EH (cell line): ENCODE measurements around the gene SLC26A3.
"Not testable (repeated sequence)": the region's sequence is repeated elsewhere in the genome, so short reads cannot be mapped to it uniquely, and the experiment has no call there.

Experiments used
- DNase-seq: peaks from one replicate; pipeline ENCODE4 v3.0.0-alpha.2; 2015; ENCODE audit warnings: low read depth

The SLC26A3 gene

DNA sequence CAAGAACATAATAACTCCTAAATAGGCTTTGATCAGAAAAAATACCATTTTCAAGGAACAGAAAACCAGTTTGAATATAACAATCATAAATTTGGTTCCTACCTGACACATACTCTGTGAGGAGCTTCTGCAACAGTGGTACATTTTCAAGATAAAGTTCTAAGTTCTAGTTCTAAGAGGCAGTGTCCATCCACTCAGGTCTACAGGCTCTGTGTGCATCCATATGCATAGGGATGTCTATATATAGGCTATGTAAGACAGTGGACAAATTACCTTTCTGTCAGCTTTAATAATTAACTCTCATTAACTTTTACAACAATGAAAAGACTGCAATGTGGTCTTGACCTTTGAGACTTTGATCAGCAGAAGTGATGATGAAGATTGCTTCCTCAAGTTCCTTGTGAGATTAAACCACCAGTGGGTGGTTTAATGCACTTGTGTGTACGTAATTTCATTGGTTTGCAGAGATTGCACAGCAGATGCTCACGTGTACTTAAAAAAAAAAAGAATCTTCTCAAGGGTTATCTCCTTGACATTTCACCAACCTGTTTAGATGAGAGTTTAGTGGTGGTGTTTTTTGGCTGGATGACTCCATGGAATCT, at the start of gene SLC26A3:
SLC26A3 (minus strand) TSS at position 215 of the 602 bp plus-strand sequence. CDS start 8,714 bp downstream, outside the sequence.
- DNase-seq, result no peak

DNA sequence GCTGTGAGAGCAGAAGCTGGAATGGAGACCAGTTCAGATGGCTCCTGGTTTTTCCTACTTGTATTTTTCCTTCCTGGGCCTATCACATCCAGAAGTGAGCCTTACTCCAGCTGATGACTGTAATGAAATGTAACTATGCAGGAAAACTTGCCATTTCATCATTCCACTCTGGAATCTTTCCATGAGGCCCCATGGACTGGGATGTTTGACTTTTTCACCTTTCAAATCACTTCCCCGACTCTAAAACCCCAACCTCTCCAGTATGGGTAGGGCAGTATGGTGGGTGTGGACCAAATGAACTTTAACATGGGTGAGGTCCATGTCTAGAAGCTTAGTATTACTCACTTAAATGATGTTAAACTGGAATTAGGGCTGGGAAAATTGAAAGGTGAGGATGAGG, 47.6 kb upstream of the SLC26A3 start:
- DNase-seq, result peak; percentile 5

DNA sequence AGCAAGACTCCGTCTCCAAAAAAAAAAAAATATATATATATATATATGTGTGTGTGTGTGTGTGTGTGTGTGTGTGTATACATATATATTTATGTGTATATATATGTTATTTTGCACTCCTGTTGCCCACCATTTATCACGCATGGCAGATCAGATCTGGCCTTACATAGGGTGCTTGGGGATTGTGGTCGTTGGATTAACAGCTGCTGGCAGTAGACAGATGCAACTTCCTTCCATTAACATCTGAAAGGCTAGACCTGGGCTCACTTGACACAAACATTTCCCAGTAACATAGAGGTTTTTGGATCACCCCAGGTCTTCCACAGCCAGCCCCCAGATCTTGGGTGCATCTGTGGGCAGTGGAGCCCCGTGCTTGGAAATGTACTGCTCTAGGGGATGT, 47.2 kb upstream of the SLC26A3 start:
- no peak for DNase-seq

DNA sequence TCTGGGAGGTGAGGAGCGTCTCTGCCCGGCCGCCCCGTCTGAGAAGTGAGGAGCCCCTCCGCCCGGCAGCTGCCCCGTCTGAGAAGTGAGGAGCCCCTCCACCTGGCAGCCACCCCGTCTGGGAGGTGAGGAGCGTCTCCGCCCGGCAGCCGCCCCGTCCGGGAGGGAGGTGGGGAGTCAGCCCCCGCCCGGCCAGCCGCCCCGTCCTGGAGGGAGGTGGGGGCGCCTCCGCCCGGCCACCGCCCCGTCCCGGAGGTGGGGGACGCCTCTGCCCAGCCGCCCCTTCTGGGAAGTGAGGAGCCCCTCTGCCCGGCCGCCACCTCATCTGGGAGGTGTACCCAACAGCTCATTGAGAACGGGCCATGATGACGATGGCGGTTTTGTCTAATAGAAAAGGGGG, 45.2 kb upstream of the SLC26A3 start:
- DNase-seq, result not testable (repeated sequence)

DNA sequence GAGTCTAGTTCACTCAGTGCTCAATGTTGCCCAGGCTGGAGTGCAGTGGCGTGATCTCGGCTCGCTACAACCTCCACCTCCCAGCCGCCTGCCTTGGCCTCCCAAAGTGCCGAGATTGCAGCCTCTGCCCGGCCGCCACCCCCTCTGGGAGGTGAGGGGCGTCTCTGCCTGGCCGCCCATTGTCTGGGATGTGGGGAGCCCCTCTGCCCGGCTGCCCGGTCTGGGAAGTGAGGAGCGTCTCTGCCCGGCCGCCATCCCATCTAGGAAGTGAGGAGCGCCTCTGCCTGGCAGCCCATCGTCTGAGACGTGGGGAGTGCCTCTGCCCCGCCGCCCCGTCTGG, 44.8 kb upstream of the SLC26A3 start:
- DNase-seq, result not testable (repeated sequence)

DNA sequence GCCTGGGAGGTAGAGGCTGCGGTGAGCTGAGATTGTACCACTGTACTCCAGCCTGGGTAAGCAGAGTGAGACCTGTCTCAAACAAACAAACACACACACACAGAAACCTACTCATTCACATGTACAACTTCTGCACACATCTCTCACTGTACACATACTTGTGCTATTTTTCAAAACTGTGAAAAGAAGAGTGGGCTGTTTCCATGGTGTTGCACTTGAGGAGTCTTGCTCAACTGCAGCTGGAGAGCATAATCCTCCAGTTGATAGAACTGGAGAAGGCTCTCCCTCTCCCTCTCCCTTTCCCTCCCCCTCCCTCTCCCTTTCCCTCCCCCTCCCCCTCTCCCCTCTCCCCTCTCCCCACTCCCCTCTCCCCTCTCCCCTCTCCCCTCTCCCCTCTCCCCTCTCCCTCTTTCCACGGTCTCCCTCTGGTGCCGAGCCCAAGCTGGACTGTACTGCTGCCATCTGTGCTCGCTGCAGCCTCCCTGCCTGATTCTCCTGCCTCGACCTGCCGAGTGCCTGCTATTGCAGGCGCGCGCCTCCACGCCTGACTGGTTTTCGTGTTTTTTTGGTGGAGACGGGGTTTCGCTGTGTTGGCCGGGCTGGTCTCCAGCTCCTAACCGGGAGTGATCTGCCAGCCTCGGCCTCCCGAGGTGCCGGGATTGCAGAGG, 44.3 kb upstream of the SLC26A3 start:
- DNase-seq, result no peak

DNA sequence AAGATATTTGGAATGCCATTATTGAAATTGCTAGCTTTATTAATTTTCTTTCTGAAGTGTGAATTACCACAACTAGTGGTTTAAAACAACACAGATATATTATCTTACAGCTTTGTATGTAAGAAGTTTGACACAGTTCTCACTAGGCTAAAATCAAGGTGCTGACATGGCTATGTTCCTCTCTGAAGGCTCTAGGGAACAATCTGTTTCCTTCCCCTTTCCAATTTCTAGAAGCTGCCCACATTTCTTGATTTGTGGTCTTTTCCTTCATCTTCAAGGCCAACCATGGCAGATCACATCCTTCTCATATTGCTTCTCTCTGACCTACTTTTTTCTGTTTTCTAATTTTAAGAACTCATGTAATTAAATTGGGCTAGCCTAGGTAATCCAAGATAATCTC, 43.3 kb upstream of the SLC26A3 start:
- no peak for DNase-seq

DNA sequence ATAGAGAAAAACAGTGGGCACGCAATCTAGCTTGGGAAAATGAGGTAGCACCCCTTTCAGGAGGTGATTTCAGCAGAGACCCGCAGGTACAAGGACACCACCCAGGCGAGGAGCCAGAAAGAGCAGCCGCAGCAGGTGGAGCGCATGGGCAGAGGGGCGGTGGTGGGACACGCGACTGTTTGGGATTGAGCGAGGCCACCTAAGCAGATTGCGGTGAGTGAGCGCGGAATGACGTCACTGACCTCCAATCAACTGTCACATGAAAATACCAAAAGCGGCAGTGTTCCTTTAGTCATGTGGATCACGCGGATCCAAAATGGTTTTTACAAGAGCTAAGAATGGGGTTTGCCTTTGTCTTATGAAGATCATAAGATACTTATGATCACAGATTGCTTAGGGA, 40.2 kb upstream of the SLC26A3 start:
- no peak for DNase-seq

DNA sequence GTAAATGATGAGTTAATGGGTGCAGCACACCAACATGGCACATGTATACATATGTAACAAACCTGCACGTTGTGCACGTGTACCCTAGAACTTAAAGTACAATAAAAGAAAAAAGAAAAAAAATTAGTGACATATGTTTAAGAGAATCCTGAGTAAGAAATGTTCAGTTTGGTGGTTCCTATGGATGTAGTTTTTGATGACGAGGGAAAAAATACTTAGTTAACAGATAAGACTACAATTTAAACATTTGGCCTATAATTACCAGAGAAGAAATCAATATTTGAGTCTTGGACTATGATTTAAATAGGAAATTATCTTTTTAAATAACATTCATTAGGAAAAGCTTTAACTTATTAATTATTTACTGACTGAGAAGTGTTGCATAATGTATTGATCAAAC, 39.2 kb upstream of the SLC26A3 start:
- no peak for DNase-seq

DNA sequence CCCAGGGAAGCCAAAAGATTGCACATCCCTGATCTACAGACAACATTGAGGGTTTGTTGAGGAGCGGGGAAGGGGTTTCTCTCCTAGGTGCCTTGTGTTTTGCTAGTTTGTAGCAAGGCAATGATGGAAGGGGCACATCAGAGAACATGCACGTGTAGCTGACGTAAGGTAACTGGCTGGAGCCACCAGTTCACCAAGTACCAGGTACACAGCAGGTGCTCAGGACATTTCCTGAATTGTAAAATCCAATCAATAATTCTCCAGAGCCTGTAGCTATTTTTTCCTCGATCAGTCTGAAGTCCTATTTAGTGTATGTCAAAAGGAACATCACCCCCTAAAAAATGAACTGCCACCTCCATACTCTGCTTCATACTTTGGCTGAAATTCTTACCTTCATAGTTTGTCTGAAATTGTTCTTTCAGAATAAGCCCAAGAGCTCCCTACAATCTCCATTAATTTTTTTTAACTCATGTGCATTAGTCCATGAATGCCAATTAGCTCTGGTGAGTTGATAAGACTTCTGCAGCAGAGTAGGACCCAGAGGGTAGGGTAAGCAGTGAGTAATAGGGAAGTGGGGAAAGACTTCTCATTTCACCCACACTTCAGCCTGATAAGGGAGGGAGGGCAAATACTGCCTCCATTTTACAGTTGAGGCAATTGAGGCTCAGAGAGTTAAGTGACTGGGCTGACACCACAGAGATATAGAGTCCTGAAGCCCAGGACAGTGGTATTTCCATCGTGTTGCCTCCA, 36.0 kb upstream of the SLC26A3 start:
- DNase-seq, result no peak

DNA sequence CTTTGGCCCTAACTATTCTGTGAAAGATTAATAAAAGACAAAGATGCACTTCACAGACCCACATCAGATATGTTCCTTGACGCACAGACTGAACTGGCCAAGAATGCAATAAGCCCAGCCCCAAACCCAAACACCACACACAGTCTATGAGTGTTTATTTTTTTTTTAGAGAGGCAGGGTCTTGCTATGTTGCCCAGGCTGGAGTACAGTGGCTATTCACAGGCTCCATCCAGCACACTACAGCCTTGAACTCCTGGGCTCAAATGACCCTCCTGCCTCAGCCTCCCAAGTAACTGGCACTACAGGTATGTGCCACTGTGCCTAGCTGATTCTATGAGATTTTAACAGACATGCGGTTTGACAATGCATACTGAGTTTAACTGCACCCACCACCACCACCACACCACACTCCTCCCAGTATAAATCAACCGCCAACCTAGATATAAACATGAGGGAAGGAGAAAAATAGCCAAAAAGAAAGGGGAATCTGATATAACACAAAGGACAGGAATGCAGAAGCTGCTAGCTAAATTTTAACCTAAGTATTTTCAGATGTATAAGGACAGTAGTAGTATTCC, 35.1 kb upstream of the SLC26A3 start:
- no peak for DNase-seq

DNA sequence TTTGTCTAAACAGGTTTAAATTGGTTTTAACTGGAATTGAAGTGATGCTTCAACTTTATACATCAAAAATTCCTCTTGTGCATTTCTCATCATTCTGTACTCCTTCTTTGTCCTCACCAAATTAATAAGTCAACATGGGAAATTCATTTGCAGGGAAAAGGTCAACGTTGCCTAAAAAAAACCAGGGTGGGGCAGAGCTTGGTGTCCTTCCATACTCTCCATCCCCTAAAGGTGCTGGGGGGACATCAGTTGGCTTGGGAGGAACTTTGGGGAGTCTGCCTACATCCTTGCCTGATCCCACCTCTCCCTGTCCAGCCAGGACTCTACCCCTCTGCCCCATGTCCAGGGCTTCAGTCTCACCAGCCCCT, 34.1 kb upstream of the SLC26A3 start:
- DNase-seq, result no peak

DNA sequence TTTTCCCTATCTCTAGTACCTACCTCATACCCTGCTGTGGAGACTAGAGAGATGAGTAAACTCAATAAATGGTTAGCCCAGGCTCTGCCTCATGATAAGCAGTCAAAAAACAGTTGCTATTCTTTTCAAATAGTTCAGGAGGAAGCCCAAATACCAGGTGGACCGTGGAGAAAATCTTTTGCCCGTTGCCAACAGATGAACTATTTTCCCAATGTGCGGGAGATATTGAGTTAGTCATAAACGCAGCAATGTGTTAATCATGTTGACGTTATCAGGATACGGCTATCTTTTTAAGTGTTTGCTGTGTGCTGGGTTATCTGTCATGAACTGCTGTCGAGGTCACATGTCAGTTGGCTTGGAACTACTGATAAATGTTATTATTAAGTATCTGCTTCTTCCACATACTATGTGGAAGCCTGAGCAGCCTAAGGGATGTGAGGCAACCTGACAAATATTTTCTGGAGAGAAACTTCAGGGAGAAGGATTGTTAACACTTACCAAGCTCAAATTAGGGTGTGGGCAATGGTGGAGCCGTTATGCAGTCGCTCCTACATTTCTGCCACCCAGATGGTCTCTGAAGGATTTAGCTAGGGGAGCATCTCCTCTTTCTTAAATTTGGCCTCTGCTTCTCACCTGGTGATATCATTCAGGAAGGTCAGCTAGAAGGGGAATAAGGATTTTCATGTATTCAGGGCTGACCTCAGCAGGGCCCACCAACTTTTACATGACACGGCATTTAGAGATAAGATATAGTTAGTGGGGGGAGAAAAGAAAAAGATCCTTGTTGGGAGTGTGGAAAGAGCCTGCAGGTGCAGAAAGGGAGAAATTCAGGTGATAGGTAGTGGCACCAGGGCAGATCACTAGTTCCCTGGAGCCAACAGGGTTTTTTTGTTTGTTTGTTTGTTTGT, 33.5 kb upstream of the SLC26A3 start:
- DNase-seq, result no peak

DNA sequence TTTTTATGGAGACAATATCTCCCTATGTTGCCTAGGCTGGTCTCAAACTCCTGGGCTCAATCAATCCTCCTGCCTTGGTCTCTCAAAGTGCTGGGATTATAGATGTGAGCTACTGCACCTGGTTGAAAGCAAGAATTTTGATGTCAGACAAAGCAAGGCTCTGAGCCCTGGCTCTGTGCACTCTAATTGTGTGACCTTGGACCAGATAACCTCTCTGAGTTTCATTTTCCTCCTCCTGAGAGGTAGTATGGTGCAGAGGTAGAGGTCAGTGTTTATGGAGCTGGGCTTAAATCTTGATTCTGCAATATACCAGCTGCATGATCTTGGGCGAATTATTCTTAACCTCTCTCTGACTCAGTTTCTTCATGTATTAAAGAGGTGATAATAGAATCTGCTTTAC, 31.4 kb upstream of the SLC26A3 start:
- DNase-seq, result no peak

DNA sequence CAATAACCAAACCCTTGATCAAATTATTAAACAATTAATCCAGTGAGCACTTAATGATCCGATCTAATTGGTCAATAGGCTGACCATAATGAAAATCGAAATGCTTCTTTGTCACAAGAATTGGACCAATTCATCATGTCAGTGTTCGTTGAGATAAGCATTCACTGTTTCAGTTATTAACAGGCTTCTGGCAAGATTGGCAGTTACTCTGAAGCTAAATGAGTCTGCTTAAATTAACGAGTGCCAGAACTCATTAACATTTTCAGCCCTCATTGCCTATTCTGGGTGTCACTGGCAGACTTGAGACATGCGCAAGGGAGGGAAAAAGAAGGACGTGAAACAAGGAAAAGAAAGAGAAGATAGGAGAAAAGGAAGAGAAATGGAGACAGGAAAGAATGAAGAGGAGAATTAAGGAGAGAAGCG, 30.7 kb upstream of the SLC26A3 start:
- no peak for DNase-seq

DNA sequence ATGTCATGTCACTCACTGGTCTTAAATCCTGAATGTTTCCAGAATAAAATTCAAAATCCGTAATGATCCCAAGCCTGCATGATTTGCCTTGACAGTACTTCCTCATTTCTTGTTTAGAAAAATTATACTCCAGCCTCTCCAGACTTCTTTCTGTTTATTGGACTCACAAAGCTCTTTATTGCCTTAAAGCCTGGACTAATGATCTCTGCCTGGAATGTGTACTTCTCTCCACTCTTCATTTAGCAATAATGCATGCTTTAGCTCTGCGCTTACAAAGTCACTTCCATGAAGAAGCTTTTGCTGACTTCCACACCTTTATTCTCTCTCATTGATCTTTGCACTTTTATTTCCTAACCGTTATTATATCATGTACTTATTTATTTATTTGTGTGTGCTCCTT, 27.4 kb upstream of the SLC26A3 start:
- DNase-seq, result no peak

DNA sequence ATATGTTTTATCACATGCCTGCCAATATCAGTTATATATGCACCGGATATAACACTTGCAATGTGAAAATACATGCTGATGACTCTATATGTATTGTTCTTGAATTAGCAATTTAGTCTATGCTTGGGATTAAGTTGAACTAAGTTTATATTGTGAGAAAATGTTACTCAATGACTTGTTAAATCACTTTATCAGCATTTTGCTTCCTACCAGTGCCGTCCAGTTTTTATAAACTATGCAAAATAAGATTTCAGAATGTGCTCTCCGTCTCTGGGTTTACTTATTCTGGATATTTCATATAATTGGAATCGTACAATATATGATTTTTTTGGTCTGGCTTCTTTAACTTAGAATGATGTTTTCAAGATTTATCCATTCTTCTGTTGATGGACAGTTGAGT, 25.5 kb upstream of the SLC26A3 start:
- DNase-seq, result no peak

DNA sequence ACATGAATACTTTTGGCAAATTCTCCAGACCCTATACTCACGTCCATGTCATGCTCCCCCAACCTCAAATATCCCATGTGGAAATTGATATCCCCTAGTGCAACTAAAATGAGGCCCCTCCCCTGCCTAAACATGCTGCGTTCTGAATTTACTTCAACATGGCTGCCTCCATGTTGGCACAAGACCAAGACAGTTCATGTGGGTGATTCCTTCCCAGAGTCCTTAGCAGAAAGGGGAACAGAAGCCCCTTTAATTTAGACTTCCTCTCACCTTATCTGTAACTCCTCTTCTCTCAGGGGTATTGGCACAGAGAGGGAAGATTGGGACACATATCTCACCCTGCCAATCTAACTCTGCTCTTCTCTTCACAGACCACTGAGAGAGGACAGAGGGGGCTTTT, 24.5 kb upstream of the SLC26A3 start:
- no peak for DNase-seq

DNA sequence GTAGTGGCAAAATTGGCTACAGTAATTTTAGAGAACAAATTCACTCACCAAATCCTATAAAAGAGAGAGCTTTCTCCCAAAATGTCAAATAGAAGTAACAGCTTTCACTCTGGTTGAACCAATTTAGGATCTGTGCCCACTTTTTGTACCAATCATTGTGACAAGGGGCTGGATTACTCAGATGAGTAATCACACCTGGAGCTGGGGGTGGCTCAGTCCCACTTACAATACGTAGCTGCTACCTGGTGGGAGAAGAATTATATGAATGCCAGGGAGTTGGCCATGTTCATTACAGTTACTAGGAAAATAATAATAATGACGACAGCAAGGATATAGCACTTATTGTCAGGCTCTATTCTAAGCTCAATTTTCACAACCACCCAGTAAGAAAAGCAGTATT, 23.4 kb upstream of the SLC26A3 start:
- DNase-seq, result no peak

DNA sequence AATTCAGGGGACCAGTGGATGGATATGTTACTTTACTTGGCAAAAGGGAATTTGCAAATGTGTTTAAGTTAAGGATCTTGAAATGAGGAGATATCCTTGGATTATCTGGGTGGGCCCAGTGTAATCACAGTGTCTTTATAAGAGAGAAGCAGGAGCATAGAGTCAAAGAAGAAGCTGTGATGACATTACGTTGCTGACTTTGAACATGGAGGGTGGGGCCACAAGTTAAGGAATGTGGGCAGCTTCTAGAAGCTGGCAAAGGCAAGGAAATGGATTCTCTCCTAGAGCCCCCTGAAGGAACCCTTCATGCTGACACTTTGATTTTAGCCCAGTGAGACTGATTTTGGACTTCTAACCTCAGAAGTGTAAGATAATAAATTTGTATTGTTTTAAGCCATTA, 21.8 kb upstream of the SLC26A3 start:
- DNase-seq, result no peak

DNA sequence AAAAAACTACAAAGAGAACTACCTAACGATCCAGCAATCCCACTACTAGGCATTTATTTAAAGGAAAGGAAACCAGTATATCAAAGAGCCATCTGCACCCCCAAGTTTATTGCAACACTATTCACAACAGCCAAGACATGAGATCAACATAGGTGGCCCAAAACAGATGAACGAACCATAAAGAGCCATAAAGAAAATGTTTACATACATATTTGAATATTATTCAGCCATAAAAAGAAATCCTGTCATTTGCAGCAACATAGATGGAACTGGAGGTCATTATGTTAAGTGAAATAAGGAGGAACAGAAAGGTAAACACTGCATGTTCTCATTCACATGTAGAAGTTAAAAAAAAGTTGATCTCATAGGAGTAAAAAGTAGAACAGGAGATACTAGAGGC, 15.6 kb upstream of the SLC26A3 start:
- no peak for DNase-seq

DNA sequence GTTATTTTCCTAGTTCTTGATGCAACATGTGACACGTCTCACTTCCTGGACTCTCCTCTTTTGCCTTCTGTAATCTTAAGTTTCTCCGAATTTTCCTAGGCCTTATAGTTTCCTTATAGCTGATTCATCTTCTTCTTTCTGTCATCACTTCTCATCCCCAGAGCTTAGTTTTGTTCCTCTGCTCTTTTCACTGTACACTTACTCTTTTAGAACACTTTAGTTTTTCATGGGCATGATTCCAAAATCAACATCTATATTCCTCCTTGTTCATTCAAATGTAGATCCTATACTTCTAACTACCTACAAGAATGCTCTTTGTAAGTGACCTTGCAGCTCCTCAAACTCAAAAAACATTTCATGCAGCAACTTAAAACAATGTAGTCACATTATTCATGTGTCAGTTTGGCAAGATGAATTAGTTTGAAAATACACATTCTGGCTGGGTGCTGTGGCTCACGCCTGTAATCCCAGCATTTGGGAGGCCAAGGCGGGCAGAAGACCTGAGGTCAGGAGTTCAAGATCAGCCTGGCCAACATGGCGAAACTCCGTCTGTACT, 13.1 kb upstream of the SLC26A3 start:
- DNase-seq, result peak; percentile 5
